COLO829 (cell line): ENCODE results near the gene GRK4.
"Not testable (repeated sequence)": the region's sequence is repeated elsewhere in the genome, so short reads cannot be mapped to it uniquely, and the experiment has no call there.

Experiments used
- DNase-seq: peaks from one replicate; pipeline ENCODE4 v3.0.0; 2012; ENCODE audit warnings: low spot score

The GRK4 gene

GRCh38 chr4:2930758-2931511, 32.4 kb upstream of the GRK4 start:
- no peak for DNase-seq

- no peak for DNase-seq
These were observed 31.7 kb upstream of the GRK4 start for GRCh38 chr4:2931512-2932301.

GRCh38 chr4:2932321-2932950, 30.9 kb upstream of the GRK4 start:
- DNase-seq: no peak

- DNase-seq: no peak
These were observed 30.3 kb upstream of the GRK4 start for GRCh38 chr4:2932951-2933565.

- DNase-seq: no peak
These were observed 29.8 kb upstream of the GRK4 start for GRCh38 chr4:2933566-2934076.

GRCh38 chr4:2934077-2934812, 29.1 kb upstream of the GRK4 start:
- DNase-seq: peak; percentile 19

- DNase-seq: peak; percentile 72
These were observed 28.3 kb upstream of the GRK4 start for GRCh38 chr4:2934813-2935761.

- DNase-seq: no peak
These were observed 27.3 kb upstream of the GRK4 start for GRCh38 chr4:2935762-2936743.

GRCh38 chr4:2936773-2937145, 26.6 kb upstream of the GRK4 start:
- DNase-seq: no peak

- DNase-seq: no peak
These were observed 26.1 kb upstream of the GRK4 start for GRCh38 chr4:2937146-2937857.

- DNase-seq: no peak
These were observed 25.4 kb upstream of the GRK4 start for GRCh38 chr4:2937986-2938385.

- DNase-seq: not testable (repeated sequence)
These were observed 25.0 kb upstream of the GRK4 start for GRCh38 chr4:2938411-2938810.

GRCh38 chr4:2938906-2939305, 24.5 kb upstream of the GRK4 start:
- DNase-seq: no peak

- no peak for DNase-seq
These were observed 23.8 kb upstream of the GRK4 start for GRCh38 chr4:2939383-2940243.

- DNase-seq: no peak
These were observed 22.9 kb upstream of the GRK4 start for GRCh38 chr4:2940267-2941137.
